IMR-90 (cell line): ENCODE data around the gene TSTD2. TPM values are rescaled to one million over a fixed set of nuclear protein-coding genes. Genes with fewer than 3 reads are reported as not detected.

Experiments
- ATAC-seq: fragments of 200-7000 bp; cut with Tn5 transposase; 2 replicates; pipeline ENCODE4 v1.9.1; 2020; ENCODE audit warnings: low read depth, mild to moderate bottlenecking, moderate library complexity
- BruUV-seq: library from RNA; stranded (reverse); fragments of 400-500 nt; replicated peaks from 2 replicates; lab custom pipeline; 2021; lab: Mats Ljungman, UMichigan
- CTCF ChIA-PET: fragments of 300-600 bp; formaldehyde crosslinking; extraction: SDS; loops from one replicate; lab custom pipeline; 2021; ENCODE audit warnings: antibody characterized with exemption; lab: Yijun Ruan, JAX
- POLR2A ChIA-PET: fragments of 300-600 bp; sonication (Branson Sonifier 250); formaldehyde crosslinking; loops from one replicate; lab custom pipeline; 2022; ENCODE audit warnings: antibody characterized with exemption; ENCODE audit not compliant: unreplicated experiment; lab: Charles Lee
- DNase-seq: peaks from one replicate; pipeline ENCODE4 v3.0.0; 2013
- H2AFZ ChIP-seq: replicated peaks from 2 replicates; pipeline ENCODE3; 2013; ENCODE audit warnings: low read length, mild to moderate bottlenecking; ENCODE audit not compliant: poor library complexity
- H2AK5ac ChIP-seq: 2 replicates; pipeline ENCODE4 v1.6.1; 2013; ENCODE audit warnings: low read depth, low read length, inconsistent platforms
- H2AK9ac ChIP-seq: replicated peaks from 2 replicates; pipeline ENCODE3; 2013; ENCODE audit warnings: mild to moderate bottlenecking, low read depth, low read length, moderate library complexity; ENCODE audit not compliant: poor library complexity
- H2BK120ac ChIP-seq: 2 replicates; pipeline ENCODE4 v1.6.1; 2013; ENCODE audit warnings: low read depth, low read length, inconsistent platforms
- H2BK15ac ChIP-seq: 3 replicates; pipeline ENCODE4 v1.6.1; 2013; ENCODE audit warnings: low read depth, low read length, inconsistent platforms
- H2BK20ac ChIP-seq: 2 replicates; pipeline ENCODE4 v1.6.1; 2013; ENCODE audit warnings: low read depth, mild to moderate bottlenecking, inconsistent platforms, low read length, moderate library complexity
- H2BK5ac ChIP-seq: 2 replicates; pipeline ENCODE4 v1.6.1; 2013; ENCODE audit warnings: mild to moderate bottlenecking, low read depth, low read length, inconsistent platforms; ENCODE audit not compliant: poor library complexity, severe bottlenecking
- H3K14ac ChIP-seq: replicated peaks from 2 replicates; pipeline ENCODE4 v1.6.1; 2013; ENCODE audit warnings: low read depth, low read length, inconsistent platforms
- H3K18ac ChIP-seq: 2 replicates; pipeline ENCODE4 v1.6.1; 2013; ENCODE audit warnings: low read depth, low read length, control low read depth
- H3K23ac ChIP-seq: 2 replicates; pipeline ENCODE4 v1.6.1; 2013; ENCODE audit warnings: low read depth, low read length, inconsistent platforms
- H3K27ac ChIP-seq: 2 replicates; pipeline ENCODE4 v1.5.1; 2013; ENCODE audit warnings: mild to moderate bottlenecking, control low read depth, low read length; ENCODE audit not compliant: insufficient read depth
- H3K27me3 ChIP-seq: 2 replicates; pipeline ENCODE4 v1.6.1; 2013; ENCODE audit warnings: low read length; ENCODE audit not compliant: control insufficient read depth, insufficient read depth
- H3K36me3 ChIP-seq: 2 replicates; pipeline ENCODE4 v1.6.1; 2013; ENCODE audit warnings: low read length, mixed read lengths; ENCODE audit not compliant: control insufficient read depth, insufficient read depth
- H3K4ac ChIP-seq: 2 replicates; pipeline ENCODE4 v1.6.1; 2013; ENCODE audit warnings: low read depth, low read length, inconsistent platforms
- H3K4me1 ChIP-seq: 2 replicates; pipeline ENCODE4 v1.6.1; 2013; ENCODE audit warnings: low read length, mixed read lengths; ENCODE audit not compliant: control insufficient read depth, insufficient read depth
- H3K4me2 ChIP-seq: 2 replicates; pipeline ENCODE4 v1.6.1; 2013; ENCODE audit warnings: low read depth, mild to moderate bottlenecking, control low read depth, low read length, moderate library complexity
- H3K4me3 ChIP-seq: 2 replicates; pipeline ENCODE4 v1.5.1; 2013; ENCODE audit warnings: low read depth, mild to moderate bottlenecking, control low read depth, low read length, moderate library complexity; ENCODE audit not compliant: insufficient read depth
- H3K56ac ChIP-seq: 2 replicates; pipeline ENCODE4 v1.6.1; 2013; ENCODE audit warnings: low read length, inconsistent platforms; ENCODE audit not compliant: insufficient read depth; ENCODE audit errors: extremely low read depth
- H3K79me1 ChIP-seq, 2 experiments: 2 replicates each; pipeline ENCODE4 v1.6.1; 2013; ENCODE audit warnings: low read length in 2 of 2, inconsistent platforms in 1 of 2, low read depth in 1 of 2
- H3K9ac ChIP-seq: 2 replicates; pipeline ENCODE4 v1.6.1; 2013; ENCODE audit warnings: low read depth, low read length, control low read depth
- H3K9me1 ChIP-seq: 2 replicates; pipeline ENCODE4 v1.6.1; 2013; ENCODE audit warnings: low read length, inconsistent platforms; ENCODE audit not compliant: insufficient read depth
- H3K9me3 ChIP-seq: 2 replicates; pipeline ENCODE4 v1.6.1; 2013; ENCODE audit warnings: low read length; ENCODE audit not compliant: control insufficient read depth, insufficient read depth
- H4K20me1 ChIP-seq: 2 replicates; pipeline ENCODE4 v1.6.1; 2013; ENCODE audit warnings: low read length, inconsistent platforms; ENCODE audit not compliant: insufficient read depth
- H4K5ac ChIP-seq: 2 replicates; pipeline ENCODE4 v1.6.1; 2013; ENCODE audit warnings: mild to moderate bottlenecking, low read depth, low read length, control low read depth
- H4K8ac ChIP-seq, 2 experiments: 2 replicates each; pipeline ENCODE4 v1.6.1; 2013; ENCODE audit warnings: low read depth in 2 of 2, low read length in 2 of 2, control low read depth in 1 of 2, inconsistent platforms in 1 of 2
- H4K91ac ChIP-seq: 2 replicates; pipeline ENCODE4 v1.6.1; 2013; ENCODE audit warnings: low read depth, low read length, inconsistent platforms; ENCODE audit not compliant: insufficient read depth
- CTCF ChIP-seq: conservative IDR thresholded peaks from 2 replicates; pipeline ENCODE4 v1.5.1; 2012; ENCODE audit warnings: mild to moderate bottlenecking, low read depth, low read length, improper control_type of control experiment
- POLR2A ChIP-seq: IDR thresholded peaks from 2 replicates; pipeline ENCODE4 v1.6.1; 2012; ENCODE audit warnings: mild to moderate bottlenecking, low read depth, low read length
- RAD21 ChIP-seq: IDR thresholded peaks from 2 replicates; pipeline ENCODE4 v1.6.1; 2012; ENCODE audit warnings: low read length, improper control_type of control experiment
- RCOR1 ChIP-seq: IDR thresholded peaks from 2 replicates; pipeline ENCODE4 v1.6.1; 2012; ENCODE audit warnings: mild to moderate bottlenecking, low read length, improper control_type of control experiment; ENCODE audit not compliant: insufficient replicate concordance
- SMC3 ChIP-seq: fragments of 150-350 bp; IDR thresholded peaks from 2 replicates; pipeline ENCODE4 v1.6.1; 2016; ENCODE audit warnings: low read depth, mild to moderate bottlenecking, antibody characterized with exemption, low read length, moderate library complexity
- dilution Hi-C: fragments of 300-500 bp; cut with HindIII; formaldehyde crosslinking; loops from one replicate; pipeline ENCODE4 v1.14.3; 2018; ENCODE audit warnings: low sequenced_read_pairs; ENCODE audit not compliant: unreplicated experiment
- in situ Hi-C: fragments of 300-500 bp; cut with MboI; formaldehyde crosslinking; loops from 3 replicates; pipeline ENCODE4 v1.14.3; 2019; ENCODE audit warnings: low sequenced_read_pairs, inconsistent platforms, mixed read lengths
- intact Hi-C: fragments of 100-400 bp; cut with micrococcal nuclease; formaldehyde crosslinking; loops from 2 replicates; pipeline ENCODE4 v1.10.0; 2022
- polyA plus RNA-seq, 3 experiments: library from polyadenylated mRNA; depleted of rRNA; stranded (reverse); fragments of >200 nt; gene quantifications; 2 replicates each; pipeline ENCODE4 v1.2.3, GENCODE V29; 2012; ENCODE audit warnings: low replicate concordance in 1 of 3
- total RNA-seq: library from RNA; depleted of rRNA; stranded (reverse); fragments of >200 nt; gene quantifications from 2 replicates; pipeline ENCODE4 v1.2.3, GENCODE V29; 2012

The TSTD2 gene
- total and polyA plus RNA-seq, 2 of the 4 experiments (the other 2 are of a cell fraction), result 11.2 to 16.3 TPM

GRCh38 chr9:97615439-97616072 is 17.6 kb downstream of the TSTD2 start:
- Histone ChIP-seq H2BK15ac (no peak overlapping the region), H2AFZ (no peak overlapping the region), H3K23ac (no peak overlapping the region), H2BK5ac (no peak overlapping the region), H2AK5ac (no peak overlapping the region), H3K18ac (no peak overlapping the region), H3K36me3 (peaks cover 14% of the 10 kb centered on the region), H3K9me3 (no peaks in the 10 kb centered on the region), H3K79me1 (no peaks in the 10 kb centered on the region), H3K4ac (no peak overlapping the region), H3K4me2 (no peak overlapping the region), H3K27ac (no peak overlapping the region), H3K4me3 (no peak overlapping the region), H4K20me1 (no peaks in the 10 kb centered on the region), H4K5ac (no peak overlapping the region), H3K27me3 (no peaks in the 10 kb centered on the region), H3K9me1 (no peaks in the 10 kb centered on the region), H2AK9ac (no peak overlapping the region), H2BK20ac (no peak overlapping the region), H3K9ac (no peak overlapping the region), H3K56ac (no peak overlapping the region), H2BK120ac (no peak overlapping the region), H4K8ac (no peak overlapping the region), H3K4me1 (no peaks in the 10 kb centered on the region), H4K91ac (no peak overlapping the region), H3K14ac (no peak overlapping the region)
- dilution Hi-C loops (no loop called here), intact Hi-C loops (loop anchor here (1.0 kb wide), 4 partner anchors 17 to 228 kb away; no protein-coding TSS in a partner anchor), in situ Hi-C loops (loop anchor here (5.0 to 10.0 kb wide), 2 partner anchors 148 to 751 kb away; no protein-coding TSS in a partner anchor)
- ChIA-PET CTCF (interaction anchor here (0.6 to 2.3 kb wide), 16 partner anchors 9 to 206 kb away, joined by 3 to 43 read pairs (median 3); partner anchors contain the start of gene TMOD1), POLR2A (no interaction called here)
- ATAC-seq, result peak; percentile 88
- BruUV-seq, result no TSS peak
- TF ChIP-seq RCOR1 (no peak), RAD21 (peak; percentile 73), SMC3 (peak; percentile 77), CTCF (peak; percentile 79), POLR2A (no peak)
- DNase-seq, result peak; percentile 54
